Fibroblast of the aortic adventitia (primary cell): ENCODE results near the gene CACNA1G. TPM values are rescaled to one million over a fixed set of nuclear protein-coding genes. Genes with fewer than 3 reads are reported as not detected.

Experiments
- DNase-seq: peaks from one replicate; pipeline ENCODE4 v3.0.0-alpha.2; 2010; ENCODE audit warnings: low read depth
- H3K4me3 ChIP-seq: 2 replicates; pipeline ENCODE4 v1.5.1; 2011; ENCODE audit warnings: low read depth, mild to moderate bottlenecking, control low read depth, low read length, moderate library complexity
- total RNA-seq: library from RNA; depleted of rRNA; stranded (reverse); fragments of >200 nt; gene quantifications from 2 replicates; pipeline ENCODE4 v1.2.3, GENCODE V29; 2012; ENCODE audit warnings: low replicate concordance
- TF ChIP-seq, protein P1 (sequence below): IDR thresholded peaks from 2 replicates; pipeline ENCODE4 v1.5.1; 2011; ENCODE audit warnings: mild to moderate bottlenecking, low read length, control low read depth, inconsistent platforms; ENCODE audit not compliant: insufficient read depth

Gene CACNA1G
- total RNA-seq, 1 donor, result 1.8 TPM

DNA sequence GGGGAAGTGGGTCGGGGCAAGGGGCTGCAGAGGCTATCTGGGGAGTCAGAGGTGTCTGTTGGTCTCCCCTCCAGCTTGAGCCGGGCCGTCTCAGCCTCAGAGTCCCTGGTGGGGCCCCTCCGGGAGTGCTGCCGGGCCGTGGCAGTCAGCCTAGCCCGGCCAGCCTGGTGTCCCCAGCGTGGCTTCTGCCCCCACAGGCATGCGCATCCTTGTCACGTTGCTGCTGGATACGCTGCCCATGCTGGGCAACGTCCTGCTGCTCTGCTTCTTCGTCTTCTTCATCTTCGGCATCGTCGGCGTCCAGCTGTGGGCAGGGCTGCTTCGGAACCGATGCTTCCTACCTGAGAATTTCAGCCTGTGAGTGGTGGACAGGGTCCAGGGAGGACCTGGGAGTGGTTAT, 11.2 kb downstream of the CACNA1G start:
- H3K4me3 ChIP-seq, result no peak overlapping the region
- TF ChIP-seq, protein P1, sequence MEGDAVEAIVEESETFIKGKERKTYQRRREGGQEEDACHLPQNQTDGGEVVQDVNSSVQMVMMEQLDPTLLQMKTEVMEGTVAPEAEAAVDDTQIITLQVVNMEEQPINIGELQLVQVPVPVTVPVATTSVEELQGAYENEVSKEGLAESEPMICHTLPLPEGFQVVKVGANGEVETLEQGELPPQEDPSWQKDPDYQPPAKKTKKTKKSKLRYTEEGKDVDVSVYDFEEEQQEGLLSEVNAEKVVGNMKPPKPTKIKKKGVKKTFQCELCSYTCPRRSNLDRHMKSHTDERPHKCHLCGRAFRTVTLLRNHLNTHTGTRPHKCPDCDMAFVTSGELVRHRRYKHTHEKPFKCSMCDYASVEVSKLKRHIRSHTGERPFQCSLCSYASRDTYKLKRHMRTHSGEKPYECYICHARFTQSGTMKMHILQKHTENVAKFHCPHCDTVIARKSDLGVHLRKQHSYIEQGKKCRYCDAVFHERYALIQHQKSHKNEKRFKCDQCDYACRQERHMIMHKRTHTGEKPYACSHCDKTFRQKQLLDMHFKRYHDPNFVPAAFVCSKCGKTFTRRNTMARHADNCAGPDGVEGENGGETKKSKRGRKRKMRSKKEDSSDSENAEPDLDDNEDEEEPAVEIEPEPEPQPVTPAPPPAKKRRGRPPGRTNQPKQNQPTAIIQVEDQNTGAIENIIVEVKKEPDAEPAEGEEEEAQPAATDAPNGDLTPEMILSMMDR, result no peak
- DNase-seq, result no peak

DNA sequence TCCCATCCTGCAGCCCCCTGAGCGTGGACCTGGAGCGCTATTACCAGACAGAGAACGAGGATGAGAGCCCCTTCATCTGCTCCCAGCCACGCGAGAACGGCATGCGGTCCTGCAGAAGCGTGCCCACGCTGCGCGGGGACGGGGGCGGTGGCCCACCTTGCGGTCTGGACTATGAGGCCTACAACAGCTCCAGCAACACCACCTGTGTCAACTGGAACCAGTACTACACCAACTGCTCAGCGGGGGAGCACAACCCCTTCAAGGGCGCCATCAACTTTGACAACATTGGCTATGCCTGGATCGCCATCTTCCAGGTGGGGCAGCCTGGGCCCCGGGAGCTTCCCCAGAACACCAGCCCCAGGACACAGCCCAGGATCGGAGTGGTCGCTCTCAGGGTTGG, 12.0 kb downstream of the CACNA1G start:
- H3K4me3 ChIP-seq, result no peak overlapping the region
- no peak for DNase-seq
- TF ChIP-seq, protein P1, result no peak

- no peak overlapping the region for H3K4me3 ChIP-seq
- TF ChIP-seq, protein P1, result no peak
- no peak for DNase-seq
Measured at GRCh38 chr17:50573866-50574611, 13.5 kb downstream of the CACNA1G start.

- TF ChIP-seq, protein P1, result no peak
- no peak for DNase-seq
- no peak overlapping the region for H3K4me3 ChIP-seq
Measured at GRCh38 chr17:50575581-50576210, 15.2 kb downstream of the CACNA1G start.

GRCh38 chr17:50576864-50577263, 16.3 kb downstream of the CACNA1G start:
- no peak overlapping the region for H3K4me3 ChIP-seq
- TF ChIP-seq, protein P1, result no peak
- no peak for DNase-seq

GRCh38 chr17:50577451-50577954, 17.0 kb downstream of the CACNA1G start:
- no peak overlapping the region for H3K4me3 ChIP-seq
- DNase-seq, result no peak
- TF ChIP-seq, protein P1, result no peak
